CD14-positive monocyte (primary cell): ENCODE results near the gene POLR3E. TPM values are rescaled to one million over a fixed set of nuclear protein-coding genes. Genes with fewer than 3 reads are reported as not detected.

Experiments used
- DNase-seq, 3 donors: peaks; one replicate each; pipeline ENCODE4 v3.0.0-alpha.2; 2011 to 2022
- H2AFZ ChIP-seq: 2 replicates; pipeline ENCODE4 v1.6.0; 2012; ENCODE audit warnings: mild to moderate bottlenecking, low read depth, low read length, inconsistent platforms; ENCODE audit not compliant: insufficient read depth, poor library complexity, severe bottlenecking
- H3K27ac ChIP-seq, 2 donors: 1 replicate in 1 of 2; 2 replicates in 1 of 2; pipeline ENCODE4 v1.5.1; 2012 to 2013; ENCODE audit warnings: low read length in 2 of 2, control low read depth in 1 of 2, inconsistent platforms in 1 of 2, low read depth in 1 of 2, mild to moderate bottlenecking in 1 of 2
- H3K27me3 ChIP-seq, 2 donors: one replicate each; pipeline versions ENCODE4 v1.6.0 to v1.6.1; 2011 to 2013; ENCODE audit warnings: low read length in 2 of 2; ENCODE audit not compliant: control insufficient read depth in 2 of 2, insufficient read depth in 2 of 2
- H3K36me3 ChIP-seq, 2 donors: replicated peaks in 1 of 2; 1 replicate in 1 of 2; 2 replicates in 1 of 2; pipeline versions ENCODE4 v1.5.1 to v1.6.1; 2012 to 2013; ENCODE audit warnings: low read length in 2 of 2, control low read depth in 1 of 2, inconsistent platforms in 1 of 2, mild to moderate bottlenecking in 1 of 2; ENCODE audit not compliant: insufficient read depth in 2 of 2, control insufficient read depth in 1 of 2
- H3K4me1 ChIP-seq, 2 donors: 1 replicate in 1 of 2; 2 replicates in 1 of 2; pipeline versions ENCODE4 v1.5.1 to v1.6.1; 2012 to 2013; ENCODE audit warnings: low read length in 2 of 2, control low read depth in 1 of 2, inconsistent platforms in 1 of 2, mild to moderate bottlenecking in 1 of 2, moderate library complexity in 1 of 2; ENCODE audit not compliant: insufficient read depth in 2 of 2, control insufficient read depth in 1 of 2
- H3K4me2 ChIP-seq: replicated peaks from 2 replicates; pipeline ENCODE3; 2012; ENCODE audit warnings: low read length, moderate library complexity, mild to moderate bottlenecking; ENCODE audit not compliant: poor library complexity, severe bottlenecking; ENCODE audit errors: extremely low read depth
- H3K4me3 ChIP-seq, 3 experiments: fragments of 200-600 bp in 1 of 3; sonication (generic) in 1 of 3; replicated peaks in 1 of 3; 1 replicate in 2 of 3; 2 replicates in 1 of 3; pipeline ENCODE4 v1.5.1; 2011 to 2013; ENCODE audit warnings: low read length in 3 of 3, mild to moderate bottlenecking in 3 of 3, control low read depth in 2 of 3, low read depth in 2 of 3, inconsistent platforms in 1 of 3, moderate library complexity in 1 of 3
- H3K79me2 ChIP-seq: 2 replicates; pipeline ENCODE4 v1.6.0; 2012; ENCODE audit warnings: mild to moderate bottlenecking, control low read depth, inconsistent platforms, low read length, moderate library complexity; ENCODE audit not compliant: insufficient read depth
- H3K9ac ChIP-seq: 2 replicates; pipeline ENCODE4 v1.6.0; 2017; ENCODE audit warnings: low read length, mild to moderate bottlenecking; ENCODE audit not compliant: insufficient read depth, poor library complexity, severe bottlenecking
- H3K9me3 ChIP-seq, 2 donors: replicated peaks in 1 of 2; 1 replicate in 1 of 2; 2 replicates in 1 of 2; pipeline versions ENCODE4 v1.5.1 to v1.6.1; 2012 to 2013; ENCODE audit warnings: low read length in 2 of 2, control low read depth in 1 of 2; ENCODE audit not compliant: control insufficient read depth in 1 of 2, insufficient read depth in 1 of 2
- H4K20me1 ChIP-seq: 2 replicates; pipeline ENCODE4 v1.6.0; 2012; ENCODE audit warnings: mild to moderate bottlenecking, low read length, control low read depth, moderate library complexity; ENCODE audit not compliant: insufficient read depth
- H3K27ac Mint-ChIP-seq, 7 donors: one replicate each; pipeline ENCODE4 v1.8.0; 2020; ENCODE audit warnings: mild to moderate bottlenecking in 7 of 7, mixed read lengths in 7 of 7, moderate library complexity in 6 of 7, inconsistent platforms in 2 of 7
- H3K27me3 Mint-ChIP-seq, 3 donors: one replicate each; pipeline ENCODE4 v1.8.0; 2021 to 2022; ENCODE audit warnings: low read depth in 3 of 3, mild to moderate bottlenecking in 3 of 3, mixed read lengths in 3 of 3, moderate library complexity in 3 of 3, inconsistent platforms in 1 of 3
- H3K36me3 Mint-ChIP-seq, 2 donors: one replicate each; pipeline ENCODE4 v1.8.0; 2020; ENCODE audit warnings: mixed read lengths in 2 of 2, inconsistent platforms in 1 of 2, mild to moderate bottlenecking in 1 of 2
- H3K4me1 Mint-ChIP-seq: one replicate; pipeline ENCODE4 v1.8.0; 2020; ENCODE audit warnings: mild to moderate bottlenecking, mixed read lengths
- H3K4me3 Mint-ChIP-seq, 2 donors: one replicate each; pipeline ENCODE4 v1.8.0; 2020; ENCODE audit warnings: mild to moderate bottlenecking in 2 of 2, mixed read lengths in 2 of 2, moderate library complexity in 1 of 2
- H3K9me3 Mint-ChIP-seq, 7 donors: one replicate each; pipeline ENCODE4 v1.8.0; 2020 to 2022; ENCODE audit warnings: mixed read lengths in 7 of 7, mild to moderate bottlenecking in 6 of 7, moderate library complexity in 6 of 7, inconsistent platforms in 2 of 7
- WGBS: methylation state at CpG from one replicate; pipeline ENCODE4 v1.1.5; 2013; ENCODE audit warnings: missing lambda C conversion rate; ENCODE audit not compliant: insufficient coverage; 5-methylcytosine and 5-hydroxymethylcytosine counted together
- intact Hi-C, 2 donors: fragments of 100-400 bp; cut with micrococcal nuclease; formaldehyde crosslinking; loops; one replicate each; pipeline versions ENCODE4 v1.15.0 to v1.15.1; 2023
- polyA plus RNA-seq, 3 donors: library from polyadenylated mRNA; depleted of rRNA in 1 of 3; unstranded in 2 of 3; stranded (reverse) in 1 of 3; fragments of 300-500 nt in 2 of 3; fragments of >200 nt in 1 of 3; fragmentation: Illumina TruSeq in 2 of 3; gene quantifications; 1 replicate in 2 of 3; 2 replicates in 1 of 3; pipeline ENCODE4 v1.2.3, GENCODE V29; 2012 to 2021
- TF ChIP-seq, protein P1 (sequence below): fragments of 200-600 bp; IDR thresholded peaks from one replicate; pipeline ENCODE4 v1.8.0; 2022; ENCODE audit warnings: antibody characterized with exemption, mild to moderate bottlenecking

The POLR3E gene
- polyA plus RNA-seq, 3 donors: 4.1 to 34.6 (median 5.7) TPM

DNA sequence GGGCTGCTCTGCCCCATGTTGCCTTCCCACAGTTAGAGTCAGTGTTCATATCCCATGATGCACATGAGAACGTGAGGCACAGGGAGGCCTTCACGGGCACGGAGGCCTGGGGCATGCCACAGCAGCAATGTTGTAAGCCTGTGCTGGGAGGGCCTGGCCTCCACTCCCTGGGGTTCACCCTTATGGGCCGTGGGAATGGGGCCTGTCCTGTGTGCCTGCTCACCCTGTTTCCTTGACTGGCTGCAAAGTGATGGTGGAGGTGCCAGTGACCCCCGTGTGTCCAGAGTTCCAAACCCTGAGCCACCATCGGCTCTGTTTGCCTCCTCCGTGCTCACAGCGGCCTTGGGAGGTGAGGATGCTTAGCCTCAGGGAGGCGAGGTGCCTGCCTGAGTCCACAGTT lies 9.6 kb downstream of the POLR3E start:
- peak overlapping the region in 1 of 7 donors; percentile 53 for H3K27ac Mint-ChIP-seq
- no peak for DNase-seq
- Histone ChIP-seq H3K4me2 (no peak overlapping the region), H3K4me1 (no peaks in the 10 kb centered on the region), H3K27me3 (no peaks in the 10 kb centered on the region), H3K9ac (no peak overlapping the region), H3K36me3 (peaks cover 77 to 88% of the 10 kb centered on the region in 2 donors), H3K4me3 (no peak overlapping the region), H4K20me1 (peaks cover 16% of the 10 kb centered on the region), H3K79me2 (peaks cover 12% of the 10 kb centered on the region), H2AFZ (no peak overlapping the region), H3K9me3 (no peaks in the 10 kb centered on the region), H3K27ac (no peak overlapping the region)
- no peak overlapping the region for H3K4me3 Mint-ChIP-seq
- no peaks in the 10 kb centered on the region for H3K4me1 Mint-ChIP-seq
- peaks cover 70 to 93% of the 10 kb centered on the region in 2 donors for H3K36me3 Mint-ChIP-seq
- H3K27me3 Mint-ChIP-seq: peaks cover 0 to 2% (median 0%) of the 10 kb centered on the region in 3 donors
- WGBS: 98% methylated on average over 6 of the region's 9 CpGs
- intact Hi-C loops: no loop called here
- H3K9me3 Mint-ChIP-seq: peaks cover 0 to 2% (median 0%) of the 10 kb centered on the region in 7 donors
- TF ChIP-seq, protein P1, sequence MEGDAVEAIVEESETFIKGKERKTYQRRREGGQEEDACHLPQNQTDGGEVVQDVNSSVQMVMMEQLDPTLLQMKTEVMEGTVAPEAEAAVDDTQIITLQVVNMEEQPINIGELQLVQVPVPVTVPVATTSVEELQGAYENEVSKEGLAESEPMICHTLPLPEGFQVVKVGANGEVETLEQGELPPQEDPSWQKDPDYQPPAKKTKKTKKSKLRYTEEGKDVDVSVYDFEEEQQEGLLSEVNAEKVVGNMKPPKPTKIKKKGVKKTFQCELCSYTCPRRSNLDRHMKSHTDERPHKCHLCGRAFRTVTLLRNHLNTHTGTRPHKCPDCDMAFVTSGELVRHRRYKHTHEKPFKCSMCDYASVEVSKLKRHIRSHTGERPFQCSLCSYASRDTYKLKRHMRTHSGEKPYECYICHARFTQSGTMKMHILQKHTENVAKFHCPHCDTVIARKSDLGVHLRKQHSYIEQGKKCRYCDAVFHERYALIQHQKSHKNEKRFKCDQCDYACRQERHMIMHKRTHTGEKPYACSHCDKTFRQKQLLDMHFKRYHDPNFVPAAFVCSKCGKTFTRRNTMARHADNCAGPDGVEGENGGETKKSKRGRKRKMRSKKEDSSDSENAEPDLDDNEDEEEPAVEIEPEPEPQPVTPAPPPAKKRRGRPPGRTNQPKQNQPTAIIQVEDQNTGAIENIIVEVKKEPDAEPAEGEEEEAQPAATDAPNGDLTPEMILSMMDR: no peak

DNA sequence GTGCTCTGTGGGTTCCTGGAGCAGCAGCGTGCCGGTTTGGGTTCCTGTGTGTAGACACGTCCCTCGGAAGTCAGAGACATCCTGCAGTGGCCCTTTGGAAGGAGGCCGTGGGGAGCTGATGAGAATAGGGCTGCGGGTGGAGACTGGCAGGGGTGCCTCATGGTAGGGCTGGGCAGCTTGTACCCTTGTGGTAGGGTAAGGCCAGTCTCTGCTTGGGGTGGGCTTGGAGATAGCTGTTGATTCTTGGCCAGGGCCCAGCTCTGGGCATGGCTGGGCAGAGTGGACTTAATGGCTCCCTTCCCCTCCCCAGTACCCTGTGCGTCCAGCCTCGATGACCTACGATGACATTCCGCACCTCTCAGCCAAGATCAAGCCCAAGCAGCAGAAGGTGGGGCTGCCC lies 10.6 kb downstream of the POLR3E start:
- H3K79me2 ChIP-seq: peaks cover 5% of the 10 kb centered on the region
- no peak overlapping the region for H2AFZ ChIP-seq
- peaks cover 71 to 93% of the 10 kb centered on the region in 2 donors for H3K36me3 Mint-ChIP-seq
- TF ChIP-seq, protein P1: no peak
- peaks cover 0 to 2% (median 0%) of the 10 kb centered on the region in 7 donors for H3K9me3 Mint-ChIP-seq
- no peak overlapping the region for H3K27ac ChIP-seq
- 96% methylated on average over 6 of the region's 10 CpGs for WGBS
- no peak overlapping the region for H3K4me3 Mint-ChIP-seq
- H3K4me1 ChIP-seq: no peaks in the 10 kb centered on the region
- H3K36me3 ChIP-seq: peaks cover 79 to 88% of the 10 kb centered on the region in 2 donors
- H3K27me3 ChIP-seq: no peaks in the 10 kb centered on the region
- no peaks in the 10 kb centered on the region for H3K4me1 Mint-ChIP-seq
- H3K9me3 ChIP-seq: no peaks in the 10 kb centered on the region
- no peak overlapping the region for H3K9ac ChIP-seq
- peak overlapping the region in 1 of 7 donors; percentile 53 for H3K27ac Mint-ChIP-seq
- H4K20me1 ChIP-seq: peaks cover 6% of the 10 kb centered on the region
- DNase-seq: no peak
- intact Hi-C loops: no loop called here
- no peaks in the 10 kb centered on the region for H3K27me3 Mint-ChIP-seq
- no peak overlapping the region for H3K4me3 ChIP-seq
- H3K4me2 ChIP-seq: no peak overlapping the region
